ENCODE data around the gene ATP6V1G2. TPM values are rescaled to one million over a fixed set of nuclear protein-coding genes. Genes with fewer than 3 reads are reported as not detected.
"Not testable (repeated sequence)": the region's sequence is repeated elsewhere in the genome, so short reads cannot be mapped to it uniquely, and the experiment has no call there.

Gene ATP6V1G2
- 100 to 1,000 TPM in 2 of 8 experiments, 10 to 100 TPM in 3, 1 to 10 TPM in 2, under 1 TPM in 1; 0.25 to 110 (median 48.1) TPM for total RNA-seq

DNA sequence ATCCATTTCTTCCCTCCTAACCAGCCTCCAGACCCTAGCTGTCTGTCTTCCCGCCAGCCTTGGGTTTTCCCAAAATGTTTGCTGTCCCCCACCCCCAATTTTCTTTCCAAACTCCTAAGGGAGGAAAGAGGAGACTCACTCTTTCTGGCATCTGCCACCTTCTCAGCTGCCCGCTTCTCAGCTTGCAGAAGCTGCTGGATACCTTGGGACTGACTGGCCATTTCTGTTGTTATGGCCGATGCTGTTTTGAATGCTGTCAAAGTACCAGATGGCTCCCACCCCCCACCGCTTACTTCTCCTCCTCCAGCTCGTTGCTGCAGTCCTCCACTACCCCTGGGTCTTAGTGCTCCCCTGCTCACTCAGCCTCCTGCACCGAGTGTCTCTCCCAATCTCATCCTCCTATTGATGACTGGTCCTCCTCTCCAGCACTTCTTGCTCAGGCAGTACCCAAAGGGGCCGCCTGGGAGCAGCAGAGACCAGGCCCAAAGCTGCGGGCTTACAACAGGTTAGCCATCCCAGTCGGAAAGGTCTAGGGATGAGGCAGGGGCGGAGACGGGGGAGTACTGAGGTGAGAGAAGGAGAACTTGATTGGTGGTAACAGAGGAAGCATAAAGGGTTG, at the start of gene ATP6V1G2:
TSS of gene ATP6V1G2 (minus strand) at position 270 of the 619 bp plus-strand sequence. CDS start at position 221, 49 bp downstream.
- peak within 1 kb of the TSS; percentile 70 to 77 for H3K27ac ChIP-seq
- peak; percentile 45 to 88 (median 84) for ATAC-seq (replicated peaks in 6 of 8)
- WGBS, 10 experiments: 0 to 21% (median 0%) methylated on average over 2 to 8 of the region's 11 CpGs; no CpG with 5 or more reads in 2 of the 10 experiments
- in situ Hi-C loops (cut with MboI; ENCODE audit: low pct_unique_long_range_greater_than_20kb in 2 of 9, low sequenced_read_pairs in 9 of 9, unreplicated experiment in 9 of 9): loop anchor here in 3 of 9 experiments (10.0 to 25.0 kb wide), 2 partner anchors 48 to 641 kb away; partner anchors contain the start of genes NCR3 (in 2 of the 3), AGER (in 1 of the 3), AGPAT1 (in 1 of the 3) and GPSM3 (in 1 of the 3)
- H3K4me3 ChIP-seq: peak within 1 kb of the TSS; percentile 46 to 78 (median 67)
- peaks cover 12 to 19% of the 10 kb centered on the region in 2 donors for H3K4me1 ChIP-seq (replicated peaks in 1 of 2)

DNA sequence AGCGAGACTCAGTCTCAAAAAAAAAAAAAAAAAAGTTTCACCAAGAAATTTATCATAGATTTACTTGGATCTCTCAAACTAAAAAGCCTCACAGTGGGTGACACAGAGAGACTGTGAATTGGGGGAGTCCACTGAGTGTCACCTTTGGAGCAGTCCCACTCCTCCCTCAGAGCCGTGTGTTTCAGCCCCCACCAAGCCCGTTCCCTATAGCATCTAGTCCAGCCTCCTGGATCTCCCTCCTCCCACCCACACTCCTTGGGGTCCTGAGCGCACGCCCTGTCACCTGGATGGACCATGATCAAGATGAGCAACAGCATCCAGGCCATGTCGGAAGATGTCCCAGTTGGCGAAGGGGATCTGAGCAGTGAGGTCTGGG, 46.0 kb upstream of the ATP6V1G2 start:
- H3K4me1 ChIP-seq (replicated peaks in 1 of 2): no peaks in the 10 kb centered on the region
- no peak overlapping the region for H3K4me3 ChIP-seq
- WGBS, 10 experiments: 76 to 100% (median 80%) methylated on average over 1 to 5 of the region's 7 CpGs; no CpG with 5 or more reads in 5 of the 10 experiments
- ATAC-seq (replicated peaks in 6 of 8): no peak
- no peak overlapping the region for H3K27ac ChIP-seq
- in situ Hi-C loops (cut with MboI; ENCODE audit: low pct_unique_long_range_greater_than_20kb in 2 of 9, low sequenced_read_pairs in 9 of 9, unreplicated experiment in 9 of 9): loop anchor here in 2 of 9 experiments (10.0 kb wide), 1 partner anchor 48 kb away; the partner anchor contains the start of genes ATP6V1G2 (in 2 of the 2), DDX39B (in 2 of the 2) and NFKBIL1 (in 2 of the 2)

DNA sequence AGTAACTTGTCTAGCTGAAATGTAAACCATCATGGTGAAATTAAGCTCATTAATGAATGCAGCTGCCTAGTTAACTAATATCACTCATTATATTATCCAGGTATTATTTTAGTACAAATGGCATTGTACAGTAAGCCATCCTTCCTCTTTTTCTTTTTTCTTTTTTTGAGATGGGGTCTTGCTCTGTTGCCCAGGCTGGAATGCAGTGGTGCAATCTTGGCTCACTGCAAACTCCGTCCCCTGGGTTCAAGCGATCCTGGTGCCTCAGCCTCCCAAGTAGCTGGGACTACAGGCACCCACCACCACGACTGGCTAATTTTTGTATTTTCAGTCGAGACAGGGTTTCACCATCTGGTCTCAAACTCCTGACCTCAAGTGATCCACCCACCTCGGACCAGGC, 44.3 kb upstream of the ATP6V1G2 start:
- ATAC-seq (replicated peaks in 6 of 8); H3K27ac ChIP-seq; H3K4me3 ChIP-seq; H3K4me1 ChIP-seq (replicated peaks in 1 of 2): not testable (repeated sequence)
- in situ Hi-C loops (cut with MboI; ENCODE audit: low pct_unique_long_range_greater_than_20kb in 2 of 9, low sequenced_read_pairs in 9 of 9, unreplicated experiment in 9 of 9): loop anchor here in 2 of 9 experiments (10.0 kb wide), 1 partner anchor 46 kb away; the partner anchor contains the start of genes ATP6V1G2 (in 2 of the 2), DDX39B (in 2 of the 2) and NFKBIL1 (in 2 of the 2)
- WGBS, 10 experiments: 66 to 100% (median 83%) methylated on average over 1 to 5 of the region's 5 CpGs; no CpG with 5 or more reads in 2 of the 10 experiments

- peak in 7 of 8 experiments; percentile 35 to 92 (median 64) for ATAC-seq (replicated peaks in 6 of 8)
These were observed 42.7 kb upstream of the ATP6V1G2 start for GRCh38 chr6:31588871-31589650.

GRCh38 chr6:31587791-31588777, 41.7 kb upstream of the ATP6V1G2 start:
- Histone ChIP-seq H3K4me1 (replicated peaks in 1 of 2) (peaks cover 0 to 3% of the 10 kb centered on the region in 2 donors), H3K4me3 (no peak overlapping the region), H3K27ac (no peak overlapping the region)
- ATAC-seq (replicated peaks in 6 of 8): peak in 5 of 8 experiments; percentile 19 to 79 (median 39)
- WGBS, 10 experiments: 49 to 93% (median 67%) methylated on average over 1 to 7 of the region's 12 CpGs; no CpG with 5 or more reads in 2 of the 10 experiments
- in situ Hi-C loops (cut with MboI; ENCODE audit: low pct_unique_long_range_greater_than_20kb in 2 of 9, low sequenced_read_pairs in 9 of 9, unreplicated experiment in 9 of 9): no loop called here

More at GRCh38 chr6:31588871-31589650, 42.7 kb upstream of the ATP6V1G2 start:
- no peak overlapping the region for H3K4me3 ChIP-seq
- 0 to 78% (median 62%) methylated on average over 2 to 4 of the region's 9 CpGs; no CpG with 5 or more reads in 5 of the 10 experiments for WGBS, 10 experiments
- no peak overlapping the region for H3K27ac ChIP-seq
- in situ Hi-C loops (cut with MboI; ENCODE audit: low pct_unique_long_range_greater_than_20kb in 2 of 9, low sequenced_read_pairs in 9 of 9, unreplicated experiment in 9 of 9): no loop called here
- peaks cover 0 to 3% of the 10 kb centered on the region in 2 donors for H3K4me1 ChIP-seq (replicated peaks in 1 of 2)

DNA sequence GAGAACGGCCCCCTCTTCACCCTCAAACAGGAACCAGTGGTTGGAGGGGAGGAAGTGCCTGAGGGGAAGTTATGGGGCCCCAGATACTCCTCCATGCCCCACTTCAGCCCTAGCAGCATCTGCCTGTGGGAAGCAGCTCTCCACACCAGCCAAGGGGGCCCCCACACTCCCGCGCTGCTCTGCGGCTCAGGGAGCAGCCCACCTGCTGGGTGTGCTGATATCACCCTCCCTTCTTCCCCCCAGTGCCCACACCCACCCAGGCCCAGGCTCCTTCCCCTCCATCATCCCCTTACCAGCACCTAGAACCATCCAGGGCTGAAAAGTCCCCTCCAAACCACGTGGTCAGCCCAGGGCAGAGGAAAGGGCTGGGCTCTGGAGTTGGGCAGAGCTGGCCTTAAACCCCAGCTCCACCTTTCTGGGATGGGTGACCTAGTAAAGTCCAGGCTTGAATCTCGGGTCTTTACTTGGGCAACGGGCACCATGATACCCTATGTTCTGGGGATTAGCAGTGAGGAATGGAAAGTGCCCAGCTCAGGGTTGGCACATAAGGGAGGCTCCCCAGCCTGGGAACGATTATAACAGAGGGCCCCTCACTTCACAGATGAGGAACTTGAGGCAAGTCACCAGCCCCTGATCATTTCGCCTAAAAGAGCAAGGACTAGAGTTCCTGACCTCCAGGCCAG, 40.3 kb upstream of the ATP6V1G2 start:
- 20 to 93% (median 50%) methylated on average over 1 to 3 of the region's 9 CpGs; no CpG with 5 or more reads in 3 of the 10 experiments for WGBS, 10 experiments
- in situ Hi-C loops (cut with MboI; ENCODE audit: low pct_unique_long_range_greater_than_20kb in 2 of 9, low sequenced_read_pairs in 9 of 9, unreplicated experiment in 9 of 9): no loop called here
- peaks cover 1 to 3% of the 10 kb centered on the region in 2 donors for H3K4me1 ChIP-seq (replicated peaks in 1 of 2)
- H3K4me3 ChIP-seq: no peak overlapping the region
- H3K27ac ChIP-seq: no peak overlapping the region
- ATAC-seq (replicated peaks in 6 of 8): no peak

- H3K27ac ChIP-seq: no peak within 1 kb of the TSS
- no peak within 1 kb of the TSS for H3K4me3 ChIP-seq
- H3K4me1 ChIP-seq (replicated peaks in 1 of 2): peaks cover 3 to 6% of the 10 kb centered on the region in 2 donors
- ATAC-seq (replicated peaks in 6 of 8): peak in 1 of 8 experiments; percentile 12
- in situ Hi-C loops (cut with MboI; ENCODE audit: low pct_unique_long_range_greater_than_20kb in 2 of 9, low sequenced_read_pairs in 9 of 9, unreplicated experiment in 9 of 9): no loop called here
- WGBS, 10 experiments: 63 to 80% (median 67%) methylated on average over 1 of the region's 1 CpG; no CpG with 5 or more reads in 7 of the 10 experiments
These were observed 39.6 kb upstream of the ATP6V1G2 start, which contains the start of gene LST1 for GRCh38 chr6:31586008-31586407. TSS of gene LST1 (plus strand) at chr6:31586277. CDS start at chr6:31587300, 1,023 bp downstream.

DNA sequence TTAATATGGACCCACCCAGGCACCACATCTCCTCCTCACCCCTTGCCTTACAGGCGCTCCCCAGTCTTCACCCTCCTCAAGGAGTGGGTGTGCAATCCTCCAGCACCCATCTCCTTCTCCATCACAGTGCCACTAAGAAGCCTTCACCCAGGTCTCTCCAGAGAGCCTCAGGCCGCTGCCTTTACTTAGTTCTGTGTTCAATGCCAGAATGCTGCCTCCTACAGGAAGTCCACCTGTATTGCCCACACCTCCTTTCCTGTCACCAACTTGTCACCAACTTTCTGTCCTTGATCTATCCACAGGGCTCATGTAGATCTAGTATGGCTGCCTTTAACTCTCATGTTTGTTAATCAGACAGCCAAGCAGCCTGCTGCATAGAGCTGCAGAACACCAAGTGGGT, 39.1 kb upstream of the ATP6V1G2 start:
- no peak for ATAC-seq (replicated peaks in 6 of 8)
- no peak overlapping the region for H3K27ac ChIP-seq
- 0 to 100% (median 58%) methylated on average over 1 to 2 of the region's 2 CpGs; no CpG with 5 or more reads in 6 of the 10 experiments for WGBS, 10 experiments

GRCh38 chr6:31582230-31582643, 35.8 kb upstream of the ATP6V1G2 start, which contains the start of gene LTB:
TSS of gene LTB (minus strand) at chr6:31582424. CDS start at chr6:31582417, 7 bp downstream.
- H3K4me1 ChIP-seq (replicated peaks in 1 of 2): peaks cover 2 to 6% of the 10 kb centered on the region in 2 donors
- WGBS, 10 experiments: no CpG with 5 or more reads among the region's 3 CpGs
- no peak for ATAC-seq (replicated peaks in 6 of 8)
- H3K4me3 ChIP-seq: peak within 1 kb of the TSS; percentile 40 to 51 (median 43)
- no peak within 1 kb of the TSS for H3K27ac ChIP-seq
- in situ Hi-C loops (cut with MboI; ENCODE audit: low pct_unique_long_range_greater_than_20kb in 2 of 9, low sequenced_read_pairs in 9 of 9, unreplicated experiment in 9 of 9): no loop called here

More for the DNA sequence above, 39.1 kb upstream of the ATP6V1G2 start:
- peaks cover 3 to 6% of the 10 kb centered on the region in 2 donors for H3K4me1 ChIP-seq (replicated peaks in 1 of 2)
- H3K4me3 ChIP-seq: no peak overlapping the region
- in situ Hi-C loops (cut with MboI; ENCODE audit: low pct_unique_long_range_greater_than_20kb in 2 of 9, low sequenced_read_pairs in 9 of 9, unreplicated experiment in 9 of 9): no loop called here

DNA sequence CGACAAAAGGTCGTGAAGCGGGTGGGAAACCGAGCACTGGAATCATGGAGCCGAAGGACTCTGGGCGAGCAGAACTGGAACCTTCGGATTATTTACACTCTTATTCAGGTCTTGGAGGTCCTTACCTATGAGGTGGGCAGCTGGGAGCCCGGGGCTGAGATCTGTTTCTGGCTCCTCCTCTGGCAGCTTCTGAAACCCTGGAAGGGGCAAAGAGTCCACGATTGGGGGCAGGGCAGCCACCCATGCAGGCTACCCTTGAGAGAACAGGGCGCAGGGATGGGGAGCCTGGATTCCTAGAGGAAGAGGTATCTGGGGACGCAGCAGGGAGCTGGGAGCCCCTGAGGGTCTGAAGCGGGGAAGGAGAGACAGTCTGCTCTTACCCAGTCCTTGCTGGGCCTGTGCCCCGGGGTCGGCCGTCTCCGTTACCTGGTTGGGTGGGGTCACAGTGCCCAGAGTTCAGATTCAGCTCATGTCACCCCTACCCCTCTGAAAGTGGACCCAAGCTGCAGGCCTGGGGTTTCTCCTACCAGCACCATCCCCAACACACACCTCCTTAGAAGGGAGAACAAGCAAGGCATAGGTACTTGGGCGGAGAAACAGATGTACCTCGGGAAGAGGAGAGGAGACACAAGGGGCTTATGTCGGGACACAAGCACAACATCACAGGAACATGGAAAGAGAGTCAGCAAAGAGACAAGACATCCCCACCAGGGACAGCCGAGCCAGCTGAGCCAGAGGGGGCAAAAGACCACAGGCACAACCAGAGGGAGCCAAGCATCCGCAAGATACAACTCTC, 35.2 kb upstream of the ATP6V1G2 start:
- WGBS, 10 experiments: 3 to 100% (median 14%) methylated on average over 1 to 10 of the region's 21 CpGs; no CpG with 5 or more reads in 2 of the 10 experiments
- peak in 2 of 8 experiments; percentile 6 for ATAC-seq (replicated peaks in 6 of 8)
- Histone ChIP-seq H3K4me1 (replicated peaks in 1 of 2) (peaks cover 0 to 6% of the 10 kb centered on the region in 2 donors), H3K27ac (no peak overlapping the region), H3K4me3 (peak overlapping the region; percentile 40 to 51 (median 43))
- in situ Hi-C loops (cut with MboI; ENCODE audit: low pct_unique_long_range_greater_than_20kb in 2 of 9, low sequenced_read_pairs in 9 of 9, unreplicated experiment in 9 of 9): no loop called here

Measured in motor neuron (in vitro differentiated cells).